ENCODE measurements around the gene CCDC180. TPM values are rescaled to one million over a fixed set of nuclear protein-coding genes. Genes with fewer than 3 reads are reported as not detected.

The CCDC180 gene
- total RNA-seq, 1 donor from 2014 or later = 2.2 TPM

- intact Hi-C loops (cut with DNase I) = no loop called here
- DNase-seq (ENCODE audit: low spot score) = no peak
Observed at GRCh38 chr9:97354637-97355036, 47.2 kb downstream of the CCDC180 start.

DNA sequence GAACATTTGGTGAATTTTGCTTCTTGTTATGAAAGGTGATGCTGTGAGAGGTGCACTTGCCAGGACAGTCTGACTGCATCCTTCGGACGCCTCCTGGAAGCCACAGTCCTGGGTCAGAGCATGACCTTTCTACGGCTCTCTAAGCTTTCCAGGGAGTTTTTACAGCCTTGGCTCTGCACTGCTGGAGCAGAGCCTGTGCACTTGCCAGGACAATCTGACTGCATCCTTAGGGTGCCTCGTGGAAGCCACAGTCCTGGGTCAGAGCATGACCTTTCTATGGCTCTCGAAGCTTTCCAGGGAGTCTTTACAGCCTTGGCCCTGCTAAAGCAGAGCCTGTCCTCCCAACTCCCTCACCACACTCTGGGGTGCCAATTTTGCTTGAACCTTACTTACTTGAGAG, 49.6 kb downstream of the CCDC180 start:
- no peak for DNase-seq (ENCODE audit: low spot score)
- intact Hi-C loops (cut with DNase I) = no loop called here

Other genes starting within 250 kb of the CCDC180 start
- 8.8 TPM for gene TDRD7, start 104.4 kb downstream of the CCDC180 start, total RNA-seq
- 151 TPM for gene TMOD1, start 194.0 kb downstream of the CCDC180 start, total RNA-seq

Measured in cardiac septum (tissue), 1 donor.